Testis (tissue), 3 donors: ENCODE results near the gene DPP10. TPM values are rescaled to one million over a fixed set of nuclear protein-coding genes. Genes with fewer than 3 reads are reported as not detected.

Experiments
- DNase-seq: peaks from one replicate; pipeline ENCODE4 v3.0.0-alpha.2; 2019
- H3K27ac ChIP-seq, 2 donors: fragments of 200-600 bp; sonication (generic); one replicate each; pipeline ENCODE4 v1.5.1; 2019
- H3K27me3 ChIP-seq: fragments of 200-600 bp; sonication (generic); one replicate; pipeline ENCODE4 v1.5.1; 2019
- H3K36me3 ChIP-seq: fragments of 200-600 bp; sonication (generic); one replicate; pipeline ENCODE4 v1.5.1; 2017; ENCODE audit warnings: low read depth; ENCODE audit errors: missing control alignments
- H3K4me1 ChIP-seq: fragments of 200-600 bp; sonication (generic); one replicate; pipeline ENCODE4 v1.5.1; 2019
- H3K4me3 ChIP-seq, 2 donors: fragments of 200-600 bp; sonication (generic); one replicate each; pipeline ENCODE4 v1.5.1; 2017 to 2019
- H3K9me3 ChIP-seq: fragments of 200-600 bp; sonication (generic); one replicate; pipeline ENCODE4 v1.5.1; 2017
- CTCF ChIP-seq, 3 experiments: fragments of 450-650 bp in 2 of 3; fragments of 200-600 bp in 1 of 3; sonication (generic) in 1 of 3; IDR thresholded peaks; one replicate each; pipeline ENCODE4 v1.5.1; 2016 to 2019; ENCODE audit warnings: antibody characterized with exemption in 3 of 3, mild to moderate bottlenecking in 2 of 3, moderate library complexity in 1 of 3
- POLR2A ChIP-seq: fragments of 450-650 bp; IDR thresholded peaks from one replicate; pipeline ENCODE4 v1.6.1; 2017; ENCODE audit warnings: antibody characterized with exemption, mild to moderate bottlenecking, moderate library complexity
- WGBS, 2 donors: methylation state at CpG; one replicate each; pipeline ENCODE4 v1.1.5; 2018; 5-methylcytosine and 5-hydroxymethylcytosine counted together
- intact Hi-C: fragments of 100-400 bp; cut with DNase I; formaldehyde crosslinking; loops from one replicate; pipeline ENCODE4 v1.15.1; 2023; ENCODE audit warnings: low total_unique reads
- polyA plus RNA-seq: library from polyadenylated mRNA; stranded (reverse); fragments of 350-450 nt; fragmentation: Illumina TruSeq; extraction: RNeasy Lipid Tissue Mini Kit (QIAGEN cat#74804); gene quantifications from one replicate; pipeline ENCODE4 v1.2.3, GENCODE V29; 2014; ENCODE audit warnings: low read depth, low replicate concordance; ENCODE audit not compliant: insufficient read depth
- total RNA-seq, 2 donors: library from RNA; depleted of rRNA; stranded (reverse); fragments of >200 nt; gene quantifications; one replicate each; pipeline ENCODE4 v1.2.3, GENCODE V29; 2016

DPP10 gene
- total and polyA plus RNA-seq, 3 donors from 2014 or later: 1.7 to 6.7 (median 6.7) TPM

DNA sequence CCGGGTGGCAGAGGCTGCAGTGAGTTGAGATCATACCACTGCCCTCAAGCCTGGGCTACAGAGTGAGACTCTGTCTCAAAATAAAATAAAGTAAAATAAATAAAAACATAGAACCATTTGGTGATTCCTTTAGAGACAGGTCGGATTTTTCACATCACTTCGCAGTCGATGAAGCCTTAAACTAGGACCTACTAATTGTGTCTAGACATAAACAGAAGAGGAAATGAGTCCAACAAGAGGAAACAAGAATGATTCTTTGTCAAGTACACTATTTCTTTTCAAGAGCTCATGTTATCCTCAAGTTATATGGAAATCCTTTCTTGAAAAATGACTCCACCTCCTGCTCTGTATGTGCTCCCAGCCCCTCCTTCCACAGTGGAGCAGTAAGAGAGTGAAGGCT lies 758.9 kb downstream of the DPP10 start:
- no peak overlapping the region for H3K27ac ChIP-seq
- DNase-seq: no peak
- H3K4me1 ChIP-seq: no peaks in the 10 kb centered on the region
- TF ChIP-seq POLR2A (no peak), CTCF (IDR thresholded peaks at IDR 0.05) (no peak)
- no peaks in the 10 kb centered on the region for H3K9me3 ChIP-seq
- no peaks in the 10 kb centered on the region for H3K27me3 ChIP-seq
- no peaks in the 10 kb centered on the region for H3K36me3 ChIP-seq
- no peak overlapping the region for H3K4me3 ChIP-seq
- intact Hi-C loops: no loop called here
- 95% methylated on average over 4 of the region's 4 CpGs for WGBS, 2 donors

GRCh38 chr2:115208493-115209164 lies 766.2 kb downstream of the DPP10 start:
- H3K27me3 ChIP-seq: no peaks in the 10 kb centered on the region
- no peak for TF ChIP-seq POLR2A
- no peak for TF ChIP-seq CTCF (IDR thresholded peaks at IDR 0.05)
- 58 to 62% methylated on average over 3 of the region's 3 CpGs for WGBS, 2 donors
- no peak overlapping the region for H3K4me3 ChIP-seq
- DNase-seq: no peak
- H3K9me3 ChIP-seq: no peaks in the 10 kb centered on the region
- H3K4me1 ChIP-seq: no peaks in the 10 kb centered on the region
- no peak overlapping the region for H3K27ac ChIP-seq
- intact Hi-C loops: no loop called here
- no peaks in the 10 kb centered on the region for H3K36me3 ChIP-seq

- no peaks in the 10 kb centered on the region for H3K9me3 ChIP-seq
- H3K36me3 ChIP-seq: no peaks in the 10 kb centered on the region
- no peaks in the 10 kb centered on the region for H3K27me3 ChIP-seq
- DNase-seq: no peak
- H3K4me3 ChIP-seq: no peak overlapping the region
- intact Hi-C loops: no loop called here
- TF ChIP-seq POLR2A: no peak
- 88 to 90% methylated on average over 2 of the region's 2 CpGs for WGBS, 2 donors
- no peaks in the 10 kb centered on the region for H3K4me1 ChIP-seq
- H3K27ac ChIP-seq: no peak overlapping the region
Measured at GRCh38 chr2:115214050-115214449, 771.6 kb downstream of the DPP10 start.

DNA sequence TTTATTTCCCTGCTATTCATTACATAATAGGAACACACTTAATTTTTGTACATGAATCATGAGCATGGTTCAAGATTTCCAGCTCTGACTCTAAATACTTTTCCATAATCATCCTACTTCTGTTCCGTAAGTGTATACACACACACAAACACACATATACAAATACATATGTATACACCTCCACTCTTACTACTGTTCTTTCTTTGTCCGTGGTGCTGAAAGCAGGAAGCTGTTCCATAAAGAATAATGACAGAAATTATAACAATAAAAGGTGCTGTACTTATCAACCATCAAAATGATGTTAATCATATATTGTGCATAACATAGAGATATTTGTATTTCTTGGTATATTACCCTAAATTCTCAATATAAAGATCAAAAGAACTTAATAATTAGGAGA lies 776.9 kb downstream of the DPP10 start:
- H3K9me3 ChIP-seq: no peaks in the 10 kb centered on the region
- no peaks in the 10 kb centered on the region for H3K27me3 ChIP-seq
- 81 to 90% methylated on average over 2 of the region's 2 CpGs for WGBS, 2 donors
- DNase-seq: no peak
- intact Hi-C loops: no loop called here
- H3K4me1 ChIP-seq: no peaks in the 10 kb centered on the region
- H3K4me3 ChIP-seq: no peak overlapping the region
- H3K27ac ChIP-seq: no peak overlapping the region
- no peaks in the 10 kb centered on the region for H3K36me3 ChIP-seq
- TF ChIP-seq CTCF (IDR thresholded peaks at IDR 0.05) (no peak), POLR2A (no peak)

DNA sequence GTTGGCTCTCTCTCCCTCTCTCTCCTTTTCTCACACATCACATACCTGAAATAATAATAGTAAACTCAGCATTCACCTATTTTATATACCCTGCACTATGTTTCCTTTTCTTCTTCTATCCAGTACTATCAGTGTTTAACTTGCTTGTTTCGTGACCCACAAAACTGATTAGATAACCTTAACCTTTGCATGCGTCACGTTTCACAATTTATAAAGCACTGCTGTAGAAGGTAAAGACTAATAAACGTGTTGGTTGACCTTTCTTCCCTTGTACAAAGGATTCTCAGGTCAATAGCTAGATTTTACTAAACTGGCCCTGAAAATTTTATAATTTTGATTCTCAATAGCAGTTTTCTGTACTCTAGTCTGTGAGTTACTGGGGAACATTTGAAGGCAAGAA lies 791.7 kb downstream of the DPP10 start:
- Histone ChIP-seq H3K9me3 (no peaks in the 10 kb centered on the region), H3K27me3 (no peaks in the 10 kb centered on the region), H3K4me3 (no peak overlapping the region), H3K4me1 (no peaks in the 10 kb centered on the region), H3K27ac (no peak overlapping the region), H3K36me3 (no peaks in the 10 kb centered on the region)
- WGBS, 2 donors: 48 to 51% methylated on average over 4 of the region's 4 CpGs
- DNase-seq: no peak
- intact Hi-C loops: no loop called here
- TF ChIP-seq CTCF (IDR thresholded peaks at IDR 0.05) (no peak), POLR2A (no peak)
